Sigmoid colon (tissue), 7 donors: ENCODE measurements around the gene RAI2. TPM values are rescaled to one million over a fixed set of nuclear protein-coding genes. Genes with fewer than 3 reads are reported as not detected.

ENCODE experiments used
- DNase-seq: peaks from one replicate; pipeline ENCODE4 v3.0.0-alpha.2; 2019
- H3K27ac ChIP-seq, 4 donors: fragments of 200-600 bp; sonication (generic); one replicate each; pipeline ENCODE4 v1.5.1; 2016 to 2019; ENCODE audit warnings: mild to moderate bottlenecking in 1 of 4
- H3K27me3 ChIP-seq, 3 donors: fragments of 200-600 bp; sonication (generic); one replicate each; pipeline ENCODE4 v1.5.1; 2019; ENCODE audit warnings: mild to moderate bottlenecking in 1 of 3
- H3K36me3 ChIP-seq, 4 donors: fragments of 200-600 bp; sonication (generic); one replicate each; pipeline ENCODE4 v1.5.1; 2016 to 2019
- H3K4me1 ChIP-seq, 4 donors: fragments of 200-600 bp; sonication (generic); one replicate each; pipeline ENCODE4 v1.5.1; 2017 to 2019
- H3K4me3 ChIP-seq, 4 donors: fragments of 200-600 bp; sonication (generic); one replicate each; pipeline ENCODE4 v1.5.1; 2017 to 2019; ENCODE audit warnings: mild to moderate bottlenecking in 2 of 4, moderate library complexity in 1 of 4
- H3K9me3 ChIP-seq, 4 donors: fragments of 200-600 bp in 3 of 4; sonication (generic) in 3 of 4; one replicate each; pipeline versions ENCODE4 v1.5.1 to v1.6.1; 2013 to 2019
- CTCF ChIP-seq, 4 experiments: fragments of 450-650 bp in 3 of 4; fragments of 200-600 bp in 1 of 4; IDR thresholded peaks; one replicate each; pipeline ENCODE4 v1.5.1; 2016 to 2019; ENCODE audit warnings: antibody characterized with exemption in 4 of 4, mild to moderate bottlenecking in 3 of 4, moderate library complexity in 2 of 4
- EP300 ChIP-seq, 4 donors: sonication (generic); formaldehyde crosslinking; IDR thresholded peaks; one replicate each; pipeline ENCODE4 v1.6.1; 2017; ENCODE audit warnings: antibody characterized with exemption in 4 of 4
- POLR2A ChIP-seq, 2 donors: fragments of 450-650 bp; IDR thresholded peaks; one replicate each; pipeline ENCODE4 v1.6.1; 2016; ENCODE audit warnings: antibody characterized with exemption in 2 of 2, mild to moderate bottlenecking in 2 of 2, moderate library complexity in 2 of 2
- POLR2AphosphoS5 ChIP-seq, 4 donors: sonication (generic); formaldehyde crosslinking; IDR thresholded peaks; one replicate each; pipeline ENCODE4 v1.6.1; 2017; ENCODE audit warnings: antibody characterized with exemption in 4 of 4
- WGBS, 2 donors: extraction: QIAGEN DNeasy Blood & Tissue Kit; methylation state at CpG; one replicate each; pipeline ENCODE4 v1.1.7; 2013; 5-methylcytosine and 5-hydroxymethylcytosine counted together
- intact Hi-C: fragments of 100-400 bp; cut with DNase I; formaldehyde crosslinking; loops from one replicate; pipeline ENCODE4 v1.15.1; 2023
- polyA plus RNA-seq, 3 donors: library from polyadenylated mRNA; stranded (reverse); fragments of 200-250 nt; gene quantifications; one replicate each; pipeline ENCODE4 v1.2.3, GENCODE V29; 2013
- total RNA-seq, 4 donors: library from RNA; depleted of rRNA; stranded (reverse); fragments of >200 nt; gene quantifications; one replicate each; pipeline ENCODE4 v1.1.0, GENCODE V29; 2016
- donor health status: healthy with polysubstance abuse.
- donor health status: Bipolar disorder and iron deficiency.
- donor health status: healthy.

Gene RAI2
- total and polyA plus RNA-seq, 7 donors = 3.7 to 26.0 (median 19.6) TPM

GRCh38 chrX:17828171-17828570, 32.9 kb downstream of the RAI2 start:
- H3K27ac ChIP-seq = no peak overlapping the region

GRCh38 chrX:17826609-17827496, 34.2 kb downstream of the RAI2 start:
- H3K9me3 ChIP-seq = no peaks in the 10 kb centered on the region
- H3K27ac ChIP-seq = no peak overlapping the region
- peaks cover 0 to 24% (median 0%) of the 10 kb centered on the region in 4 donors for H3K4me1 ChIP-seq
- no peak for DNase-seq
- H3K27me3 ChIP-seq = no peaks in the 10 kb centered on the region
- no peak overlapping the region for H3K4me3 ChIP-seq
- no peaks in the 10 kb centered on the region for H3K36me3 ChIP-seq
- TF ChIP-seq EP300 (IDR thresholded peaks at IDR 0.05) (no peak), CTCF (IDR thresholded peaks at IDR 0.05) (no peak), POLR2A (IDR thresholded peaks at IDR 0.05) (no peak), POLR2AphosphoS5 (IDR thresholded peaks at IDR 0.05) (no peak)
- 50 to 78% methylated on average over 5 of the region's 5 CpGs for WGBS, 2 donors
- intact Hi-C loops = no loop called here

More at GRCh38 chrX:17828171-17828570, 32.9 kb downstream of the RAI2 start:
- TF ChIP-seq EP300 (IDR thresholded peaks at IDR 0.05) = no peak
- TF ChIP-seq POLR2A (IDR thresholded peaks at IDR 0.05) = no peak
- no peak for TF ChIP-seq POLR2AphosphoS5 (IDR thresholded peaks at IDR 0.05)
- no peak for TF ChIP-seq CTCF (IDR thresholded peaks at IDR 0.05)
- intact Hi-C loops = no loop called here
- H3K9me3 ChIP-seq = no peaks in the 10 kb centered on the region
- WGBS, 2 donors = 92 to 98% methylated on average over 3 of the region's 3 CpGs
- no peaks in the 10 kb centered on the region for H3K27me3 ChIP-seq
- peaks cover 0 to 25% (median 0%) of the 10 kb centered on the region in 4 donors for H3K4me1 ChIP-seq
- no peak overlapping the region for H3K4me3 ChIP-seq
- no peaks in the 10 kb centered on the region for H3K36me3 ChIP-seq
- DNase-seq = no peak

DNA sequence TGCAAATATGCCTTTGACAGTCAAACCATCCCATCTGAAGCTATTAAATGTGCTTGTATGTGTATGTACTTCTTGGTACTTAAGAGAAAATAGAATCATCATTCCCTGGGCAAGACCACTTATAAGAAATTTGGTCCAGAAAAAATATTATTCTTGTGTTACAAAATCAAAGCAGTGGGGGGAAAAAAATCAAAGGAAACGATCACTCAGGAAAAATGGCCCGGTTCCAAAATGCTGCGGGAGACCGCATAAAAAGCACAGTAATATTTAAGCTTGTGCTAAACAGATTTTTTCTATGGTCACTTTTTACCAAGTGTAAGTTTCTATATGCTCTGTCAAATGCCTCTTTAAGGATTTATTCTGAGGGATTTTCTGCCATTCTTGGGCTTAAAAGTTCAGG, 36.1 kb downstream of the RAI2 start:
- WGBS, 2 donors = 78 to 83% methylated on average over 4 of the region's 4 CpGs
- no peaks in the 10 kb centered on the region for H3K36me3 ChIP-seq
- no peak for TF ChIP-seq POLR2A (IDR thresholded peaks at IDR 0.05)
- TF ChIP-seq CTCF (IDR thresholded peaks at IDR 0.05) = no peak
- no peak for TF ChIP-seq POLR2AphosphoS5 (IDR thresholded peaks at IDR 0.05)
- TF ChIP-seq EP300 (IDR thresholded peaks at IDR 0.05) = no peak
- intact Hi-C loops = no loop called here
- peaks cover 0 to 15% (median 0%) of the 10 kb centered on the region in 4 donors for H3K4me1 ChIP-seq
- no peak overlapping the region for H3K4me3 ChIP-seq
- H3K9me3 ChIP-seq = no peaks in the 10 kb centered on the region
- DNase-seq = no peak
- H3K27ac ChIP-seq = no peak overlapping the region
- H3K27me3 ChIP-seq = no peaks in the 10 kb centered on the region

DNA sequence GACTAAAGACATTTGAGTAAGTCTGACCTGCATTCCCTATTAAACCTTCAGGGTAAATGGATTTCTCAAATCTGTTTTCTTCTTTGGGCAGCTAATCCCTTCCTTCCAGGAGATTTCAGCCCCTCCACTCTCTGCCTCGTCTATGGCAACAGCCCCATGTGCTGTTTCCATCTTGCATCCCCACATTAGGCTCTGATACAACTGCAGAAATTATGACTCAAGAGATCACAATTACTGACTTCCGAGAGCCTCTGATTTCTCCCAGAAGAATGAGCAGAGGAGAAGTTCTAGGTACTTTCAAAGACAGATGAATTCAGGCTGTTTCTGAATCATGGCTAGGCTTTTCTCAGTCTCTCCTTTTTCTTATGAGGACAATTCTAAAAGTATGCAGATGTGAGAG, 38.7 kb downstream of the RAI2 start:
- no peaks in the 10 kb centered on the region for H3K9me3 ChIP-seq
- no peak overlapping the region for H3K27ac ChIP-seq
- TF ChIP-seq POLR2A (IDR thresholded peaks at IDR 0.05) (no peak), EP300 (IDR thresholded peaks at IDR 0.05) (no peak), POLR2AphosphoS5 (IDR thresholded peaks at IDR 0.05) (no peak), CTCF (IDR thresholded peaks at IDR 0.05) (no peak)
- DNase-seq = no peak
- no peak overlapping the region for H3K4me3 ChIP-seq
- H3K36me3 ChIP-seq = no peaks in the 10 kb centered on the region
- no peaks in the 10 kb centered on the region for H3K27me3 ChIP-seq
- peaks cover 0 to 13% (median 4%) of the 10 kb centered on the region in 4 donors for H3K4me1 ChIP-seq
- intact Hi-C loops = no loop called here
- 82 to 86% methylated on average over 2 of the region's 2 CpGs for WGBS, 2 donors
